GM21526 (cell line): ENCODE measurements around the gene ACY1.

Experiments used
- ATAC-seq: cut with Tn5 transposase; IDR thresholded peaks from one replicate; pipeline ENCODE4 v1.9.1; 2021; ENCODE audit warnings: moderate library complexity; ENCODE audit not compliant: unreplicated experiment, low FRiP score

ACY1 gene

GRCh38 chr3:51945926-51946705 is 37.2 kb upstream of the ACY1 start:
- no peak for ATAC-seq

- no peak for ATAC-seq
Observed at GRCh38 chr3:51946796-51947195, 36.5 kb upstream of the ACY1 start.

DNA sequence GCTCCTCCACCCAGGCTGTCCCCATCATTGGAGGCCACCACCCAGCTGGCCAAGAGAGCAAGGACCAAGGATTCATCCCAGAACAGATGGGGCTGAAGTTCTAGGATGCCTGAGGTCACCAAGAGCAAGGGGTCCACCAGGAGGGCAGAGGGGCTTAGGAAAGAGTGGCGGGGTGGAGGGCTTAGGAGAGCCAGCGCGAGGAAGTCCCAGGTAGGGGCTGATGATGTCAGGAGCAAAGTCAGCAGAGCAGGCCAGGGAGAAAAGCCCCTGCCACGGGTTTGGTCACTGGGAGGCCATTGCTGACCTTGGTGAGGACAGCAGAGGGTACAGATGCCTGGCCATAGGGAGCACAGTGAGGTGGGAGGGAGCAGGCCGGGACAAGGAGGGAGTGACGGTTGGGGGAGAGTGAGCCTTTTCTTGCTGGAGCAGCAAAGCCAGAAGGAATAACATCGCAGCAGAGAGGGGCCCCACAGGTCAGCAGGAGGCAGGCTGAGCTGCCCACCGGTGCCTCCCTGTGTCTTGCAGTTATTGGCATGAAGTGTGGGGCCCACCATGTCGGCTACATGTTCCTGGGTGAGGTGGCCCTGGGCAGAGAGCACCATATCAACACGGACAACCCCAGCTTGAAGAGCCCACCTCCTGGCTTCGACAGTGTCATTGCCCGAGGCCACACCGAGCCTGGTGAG is 36.0 kb upstream of the ACY1 start:
- ATAC-seq: no peak

DNA sequence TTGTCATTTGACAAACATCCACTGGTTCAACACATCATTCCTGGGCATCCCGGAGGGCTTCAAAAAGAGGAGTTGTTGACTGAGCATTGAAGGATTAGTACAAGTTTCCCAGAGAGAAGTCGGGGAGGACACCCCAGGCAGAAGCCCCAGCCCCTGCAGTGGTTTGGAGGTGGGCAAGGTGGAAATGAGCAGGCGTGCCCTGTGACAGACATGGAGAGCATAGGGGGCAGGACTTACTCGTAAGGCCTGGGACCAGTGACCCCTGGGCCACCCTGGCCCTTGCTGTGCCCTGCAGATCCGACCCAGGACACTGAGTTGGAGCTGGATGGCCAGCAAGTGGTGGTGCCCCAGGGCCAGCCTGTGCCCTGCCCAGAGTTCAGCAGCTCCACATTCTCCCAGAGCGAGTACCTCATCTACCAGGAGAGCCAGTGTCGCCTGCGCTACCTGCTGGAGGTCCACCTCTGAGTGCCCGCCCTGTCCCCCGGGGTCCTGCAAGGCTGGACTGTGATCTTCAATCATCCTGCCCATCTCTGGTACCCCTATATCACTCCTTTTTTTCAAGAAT is 35.2 kb upstream of the ACY1 start:
- ATAC-seq: no peak

- ATAC-seq: no peak
Observed at GRCh38 chr3:51949121-51949520, 34.2 kb upstream of the ACY1 start.

DNA sequence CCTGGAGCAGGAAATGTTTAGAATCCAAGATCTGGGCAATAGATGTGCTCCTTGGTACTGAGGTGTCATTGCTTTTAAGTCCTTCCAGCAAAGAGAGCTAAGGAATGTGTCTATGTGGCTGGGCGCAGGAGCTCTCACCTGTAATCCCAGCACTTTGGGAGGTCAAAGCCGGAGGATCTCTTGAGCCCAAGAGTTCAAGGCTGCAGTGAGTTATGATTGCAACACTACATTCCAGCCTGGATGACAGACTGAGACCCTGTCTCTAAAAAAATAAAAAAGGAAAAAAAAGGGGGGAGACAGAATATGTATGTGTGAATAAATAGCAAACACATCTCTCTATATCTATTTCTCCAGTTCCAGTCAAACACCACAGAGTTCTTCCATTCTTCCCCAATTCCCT is 32.4 kb upstream of the ACY1 start:
- no peak for ATAC-seq

DNA sequence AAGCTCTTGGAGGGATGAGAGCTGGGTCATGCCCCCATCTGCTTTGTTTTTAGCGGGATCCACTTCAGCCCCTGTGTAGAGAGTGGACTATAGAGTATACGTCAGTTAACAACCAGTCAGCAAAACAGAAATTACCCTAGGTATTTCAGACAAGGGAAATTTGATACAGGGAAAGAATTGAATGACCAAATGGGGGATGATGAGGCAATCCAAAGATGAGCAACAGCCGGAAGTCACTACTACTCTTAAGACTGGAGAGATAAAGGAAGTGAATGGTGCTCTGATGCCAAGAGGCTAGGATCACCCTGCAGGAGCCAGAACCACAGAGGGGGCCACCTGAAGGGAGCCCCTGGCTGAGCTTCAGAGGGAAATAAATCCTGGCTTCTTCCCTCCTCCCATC is 29.9 kb upstream of the ACY1 start:
- ATAC-seq: no peak

DNA sequence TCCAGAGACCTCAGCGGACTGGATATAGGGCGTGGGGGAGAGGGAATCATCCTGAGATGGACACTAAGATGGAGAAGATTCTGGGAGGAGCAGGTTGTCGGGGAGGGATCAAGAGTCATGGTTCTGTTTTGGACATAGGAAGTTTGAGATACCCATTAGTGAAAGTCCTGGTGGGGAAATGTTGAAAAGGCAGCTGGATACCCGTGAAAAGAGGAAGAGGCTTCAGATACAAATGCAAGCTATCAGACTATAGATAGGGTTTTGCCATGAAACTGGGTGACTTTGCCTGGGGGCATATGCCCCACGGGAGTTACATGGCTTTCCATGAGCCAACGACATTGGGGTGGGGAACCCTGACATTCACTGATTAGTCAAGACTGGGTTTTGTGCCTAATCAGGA is 29.2 kb upstream of the ACY1 start:
- no peak for ATAC-seq

- no peak for ATAC-seq
Observed at GRCh38 chr3:51954713-51955112, 28.6 kb upstream of the ACY1 start.

- no peak for ATAC-seq
Observed at GRCh38 chr3:51955175-51955892, 28.0 kb upstream of the ACY1 start, which contains the start of gene GPR62. Gene GPR62 (plus strand): TSS chr3:51955381. CDS start chr3:51955653, 272 bp downstream.

- ATAC-seq: no peak
Observed at GRCh38 chr3:51955893-51956770, 27.2 kb upstream of the ACY1 start.

- ATAC-seq: no peak
Observed at GRCh38 chr3:51957520-51958205, 25.7 kb upstream of the ACY1 start.

GRCh38 chr3:51958603-51959521 is 24.5 kb upstream of the ACY1 start:
- no peak for ATAC-seq

GRCh38 chr3:51959651-51960050 is 23.7 kb upstream of the ACY1 start:
- ATAC-seq: no peak

GRCh38 chr3:51960386-51960785 is 22.9 kb upstream of the ACY1 start:
- ATAC-seq: no peak

DNA sequence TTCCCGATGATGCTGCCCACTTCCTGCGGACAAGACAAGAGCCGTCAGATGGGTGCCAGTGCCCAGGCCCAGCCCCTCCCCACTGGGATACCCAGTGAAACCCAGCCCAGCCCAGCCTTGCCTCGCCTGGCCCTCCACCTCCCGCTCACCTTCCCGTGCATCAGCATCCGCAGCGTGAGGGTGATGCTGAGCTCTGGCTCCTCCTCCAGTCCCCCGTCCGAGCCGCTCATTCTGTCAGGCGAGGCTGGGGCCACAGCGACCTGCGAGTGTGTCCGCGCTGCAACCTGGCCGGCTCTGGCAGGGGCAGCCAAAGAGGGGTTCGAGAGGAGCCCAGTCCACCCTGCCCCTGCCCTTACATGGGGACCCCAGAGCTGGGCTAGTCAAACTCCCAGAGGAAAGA is 22.3 kb upstream of the ACY1 start:
- no peak for ATAC-seq

DNA sequence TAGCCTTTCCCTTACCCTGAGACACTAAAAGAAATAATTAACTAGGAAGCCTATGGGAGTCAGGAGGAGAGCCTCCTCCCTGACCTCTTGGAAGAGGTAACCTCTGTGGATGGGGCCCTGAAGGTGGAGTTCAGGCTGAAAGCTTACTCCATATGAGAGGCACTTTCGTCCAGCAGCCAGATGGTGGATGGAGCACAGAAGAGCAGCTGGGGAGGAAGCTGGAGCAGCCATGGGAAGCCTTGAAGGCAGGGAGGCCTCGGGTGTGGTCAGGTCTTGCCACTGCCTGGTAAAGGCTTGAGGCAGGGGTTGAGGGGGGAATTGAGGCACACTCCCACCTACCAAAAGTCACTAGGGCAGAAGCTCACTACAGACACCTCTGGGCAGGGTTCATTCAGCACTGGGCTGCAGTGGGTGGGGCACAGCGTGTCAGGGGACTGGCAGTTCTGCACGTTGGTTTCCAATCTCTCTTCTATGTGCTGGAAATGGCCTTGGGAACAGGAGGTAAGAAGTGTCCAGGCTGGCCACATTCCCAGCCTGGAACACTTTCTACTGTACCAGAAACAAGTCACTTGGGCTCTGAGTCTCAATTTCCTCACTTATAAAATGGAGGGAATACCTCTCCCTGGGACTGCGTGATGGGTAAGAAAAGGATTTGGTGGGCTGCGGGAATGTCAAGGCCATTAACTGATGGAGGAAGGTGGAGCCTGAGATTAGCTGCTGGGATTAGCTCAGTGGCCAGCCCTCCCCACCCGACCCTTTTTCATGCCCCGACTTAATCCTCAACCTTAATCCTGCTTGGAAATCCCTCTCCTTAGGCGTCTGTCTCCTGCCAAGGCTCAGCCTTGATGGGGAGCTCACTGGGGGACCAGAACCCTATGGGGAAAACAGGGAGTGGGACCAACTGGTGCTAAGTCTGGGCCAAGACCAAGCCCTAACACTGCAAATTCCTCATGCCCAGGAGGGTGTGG is 21.4 kb upstream of the ACY1 start:
- ATAC-seq: no peak
